Epithelial cell of esophagus (primary cell): Measurements from ENCODE around the gene GPS1.

ENCODE experiments used
- DNase-seq: peaks from one replicate; pipeline ENCODE4 v3.0.0; 2010; ENCODE audit warnings: low read depth
- H3K4me3 ChIP-seq: 2 replicates; pipeline ENCODE4 v1.5.1; 2011; ENCODE audit warnings: mild to moderate bottlenecking, low read length, control low read depth
- CTCF ChIP-seq: IDR thresholded peaks from 2 replicates; pipeline ENCODE4 v1.5.1; 2011; ENCODE audit warnings: low read depth, mild to moderate bottlenecking, low read length, control low read depth, inconsistent platforms; ENCODE audit not compliant: insufficient read depth; ENCODE audit errors: missing control alignments

GPS1 gene

GRCh38 chr17:82089723-82090548, 38.2 kb downstream of the GPS1 start:
- DNase-seq = no peak
- TF ChIP-seq CTCF = no peak
- H3K4me3 ChIP-seq = no peak overlapping the region

- no peak for DNase-seq
- no peak for TF ChIP-seq CTCF
- no peak overlapping the region for H3K4me3 ChIP-seq
These were observed 39.0 kb downstream of the GPS1 start for GRCh38 chr17:82090549-82091263.

GRCh38 chr17:82091264-82092066, 39.8 kb downstream of the GPS1 start:
- TF ChIP-seq CTCF = no peak
- H3K4me3 ChIP-seq = no peak overlapping the region
- no peak for DNase-seq

- TF ChIP-seq CTCF = no peak
- DNase-seq = no peak
- no peak overlapping the region for H3K4me3 ChIP-seq
These were observed 40.4 kb downstream of the GPS1 start for GRCh38 chr17:82092094-82092586.

GRCh38 chr17:82092628-82092994, 40.9 kb downstream of the GPS1 start:
- TF ChIP-seq CTCF = no peak
- no peak overlapping the region for H3K4me3 ChIP-seq
- no peak for DNase-seq

GRCh38 chr17:82092995-82093751, 41.5 kb downstream of the GPS1 start:
- DNase-seq = no peak
- TF ChIP-seq CTCF = no peak
- H3K4me3 ChIP-seq = no peak overlapping the region
